ENCODE data around the gene CPNE6.

CPNE6 gene

DNA sequence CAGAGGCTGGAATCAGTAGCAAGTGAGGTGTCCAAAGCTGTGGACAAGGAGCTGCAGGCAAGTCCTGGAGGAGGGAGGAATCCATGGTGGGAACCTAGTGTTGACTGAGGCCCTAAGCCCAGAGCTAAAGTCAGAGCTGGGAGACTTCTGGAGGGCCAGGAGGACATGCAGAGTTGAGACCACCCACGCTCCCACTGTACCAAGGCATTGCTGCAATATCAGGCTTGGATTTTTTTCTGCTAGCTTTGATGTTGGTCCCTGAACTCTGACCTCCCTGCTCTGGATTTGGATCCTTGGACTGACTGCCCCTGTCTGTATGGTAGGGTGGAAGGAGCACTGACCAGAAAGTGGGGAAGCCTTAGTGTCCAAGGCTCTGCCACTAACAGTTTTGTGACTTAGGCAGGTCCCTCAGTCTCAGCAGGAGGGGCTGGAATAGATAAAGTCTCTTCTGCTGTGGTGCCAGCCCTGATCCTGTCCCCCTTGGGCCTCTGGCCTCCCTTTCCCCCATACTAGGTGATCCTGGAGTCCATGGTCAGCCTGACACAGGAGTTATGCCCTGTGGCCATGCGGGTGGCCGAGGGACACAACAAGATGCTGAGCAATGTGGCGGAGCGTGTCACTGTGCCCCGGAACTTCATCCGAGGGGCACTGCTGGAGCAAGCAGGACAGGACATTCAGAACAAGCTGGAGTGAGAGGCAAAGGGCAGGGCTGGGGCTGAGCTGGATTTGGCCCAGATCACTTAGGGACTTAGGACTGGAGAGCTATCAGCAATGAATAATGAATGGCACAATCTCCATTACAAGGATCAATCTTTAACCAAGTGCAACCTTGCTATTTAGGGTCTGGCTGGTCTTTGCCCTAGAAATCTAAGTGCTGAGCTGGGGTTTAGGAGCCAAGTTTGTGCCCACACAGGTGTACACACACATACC, 10.1 kb upstream of the CPNE6 start:
- TF ChIP-seq, protein P1, sequence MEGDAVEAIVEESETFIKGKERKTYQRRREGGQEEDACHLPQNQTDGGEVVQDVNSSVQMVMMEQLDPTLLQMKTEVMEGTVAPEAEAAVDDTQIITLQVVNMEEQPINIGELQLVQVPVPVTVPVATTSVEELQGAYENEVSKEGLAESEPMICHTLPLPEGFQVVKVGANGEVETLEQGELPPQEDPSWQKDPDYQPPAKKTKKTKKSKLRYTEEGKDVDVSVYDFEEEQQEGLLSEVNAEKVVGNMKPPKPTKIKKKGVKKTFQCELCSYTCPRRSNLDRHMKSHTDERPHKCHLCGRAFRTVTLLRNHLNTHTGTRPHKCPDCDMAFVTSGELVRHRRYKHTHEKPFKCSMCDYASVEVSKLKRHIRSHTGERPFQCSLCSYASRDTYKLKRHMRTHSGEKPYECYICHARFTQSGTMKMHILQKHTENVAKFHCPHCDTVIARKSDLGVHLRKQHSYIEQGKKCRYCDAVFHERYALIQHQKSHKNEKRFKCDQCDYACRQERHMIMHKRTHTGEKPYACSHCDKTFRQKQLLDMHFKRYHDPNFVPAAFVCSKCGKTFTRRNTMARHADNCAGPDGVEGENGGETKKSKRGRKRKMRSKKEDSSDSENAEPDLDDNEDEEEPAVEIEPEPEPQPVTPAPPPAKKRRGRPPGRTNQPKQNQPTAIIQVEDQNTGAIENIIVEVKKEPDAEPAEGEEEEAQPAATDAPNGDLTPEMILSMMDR (IDR thresholded peaks at IDR 0.05; ENCODE audit: insufficient read depth, low read depth, low read length, missing control alignments), result no peak
- DNase-seq (ENCODE audit: low read depth), result no peak
- H3K4me3 ChIP-seq (ENCODE audit: low read length), result no peak overlapping the region

DNA sequence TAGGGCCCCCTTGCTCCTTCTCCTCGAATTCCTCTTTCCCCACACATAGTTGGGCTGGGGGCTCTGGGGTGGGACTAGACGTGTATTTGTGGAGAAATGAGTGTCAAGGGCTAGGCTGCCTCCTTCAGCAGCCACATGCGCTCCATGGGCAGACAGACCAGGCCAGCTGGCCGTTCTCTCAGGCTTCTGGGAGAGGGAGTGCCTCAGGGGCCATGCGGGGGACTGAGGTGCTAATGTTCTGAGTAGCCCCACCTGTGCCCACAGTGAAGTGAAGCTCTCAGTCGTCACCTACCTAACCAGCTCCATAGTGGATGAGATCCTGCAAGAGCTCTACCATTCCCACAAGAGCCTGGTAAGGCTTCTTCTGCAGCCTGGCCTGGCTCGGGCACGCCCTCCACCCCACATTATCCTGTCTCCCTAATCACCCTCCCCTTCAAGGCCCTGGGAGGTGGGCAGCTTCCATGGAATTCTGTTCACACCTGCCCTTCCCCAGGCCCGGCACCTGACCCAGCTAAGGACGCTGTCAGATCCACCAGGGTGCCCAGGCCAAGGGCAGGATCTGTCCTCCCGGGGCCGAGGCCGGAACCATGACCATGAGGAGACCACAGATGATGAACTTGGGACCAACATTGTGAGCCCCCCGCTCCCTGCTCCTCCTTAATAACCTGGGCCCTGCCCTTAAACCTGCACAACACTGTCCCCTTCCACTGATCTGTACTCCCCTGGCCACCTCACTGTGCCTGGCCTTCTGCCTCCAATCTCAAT, 9.0 kb upstream of the CPNE6 start:
- no peak overlapping the region for H3K4me3 ChIP-seq (ENCODE audit: low read length)
- DNase-seq (ENCODE audit: low read depth), result no peak
- TF ChIP-seq, protein P1 (IDR thresholded peaks at IDR 0.05; ENCODE audit: insufficient read depth, low read depth, low read length, missing control alignments), result no peak

DNA sequence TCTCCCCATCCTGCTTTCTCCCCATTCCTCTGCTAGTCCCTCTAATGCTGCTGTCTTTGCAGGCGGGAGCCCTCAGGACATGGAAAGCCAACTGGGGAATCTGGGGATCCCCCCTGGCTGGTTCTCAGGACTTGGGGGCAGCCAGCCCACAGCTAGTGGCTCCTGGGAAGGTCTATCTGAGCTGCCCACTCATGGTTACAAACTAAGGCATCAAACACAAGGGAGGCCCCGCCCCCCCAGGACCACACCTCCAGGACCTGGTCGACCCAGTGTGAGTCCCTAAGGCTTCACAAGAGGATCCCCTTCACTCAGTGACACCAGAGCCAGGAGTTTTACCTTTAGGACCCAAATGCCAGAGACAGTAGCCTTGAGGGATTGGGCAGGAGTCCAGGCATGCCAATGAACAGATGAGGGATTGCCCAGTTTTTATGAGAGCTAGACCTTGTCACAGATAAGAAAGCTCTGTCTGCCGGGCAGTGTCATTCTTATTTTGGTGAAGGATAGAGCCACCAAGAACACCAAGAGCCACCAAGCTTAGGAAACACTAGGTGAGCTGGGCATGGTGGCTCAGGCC, 8.0 kb upstream of the CPNE6 start:
- TF ChIP-seq, protein P1 (IDR thresholded peaks at IDR 0.05; ENCODE audit: insufficient read depth, low read depth, low read length, missing control alignments), result no peak
- no peak overlapping the region for H3K4me3 ChIP-seq (ENCODE audit: low read length)
- no peak for DNase-seq (ENCODE audit: low read depth)

DNA sequence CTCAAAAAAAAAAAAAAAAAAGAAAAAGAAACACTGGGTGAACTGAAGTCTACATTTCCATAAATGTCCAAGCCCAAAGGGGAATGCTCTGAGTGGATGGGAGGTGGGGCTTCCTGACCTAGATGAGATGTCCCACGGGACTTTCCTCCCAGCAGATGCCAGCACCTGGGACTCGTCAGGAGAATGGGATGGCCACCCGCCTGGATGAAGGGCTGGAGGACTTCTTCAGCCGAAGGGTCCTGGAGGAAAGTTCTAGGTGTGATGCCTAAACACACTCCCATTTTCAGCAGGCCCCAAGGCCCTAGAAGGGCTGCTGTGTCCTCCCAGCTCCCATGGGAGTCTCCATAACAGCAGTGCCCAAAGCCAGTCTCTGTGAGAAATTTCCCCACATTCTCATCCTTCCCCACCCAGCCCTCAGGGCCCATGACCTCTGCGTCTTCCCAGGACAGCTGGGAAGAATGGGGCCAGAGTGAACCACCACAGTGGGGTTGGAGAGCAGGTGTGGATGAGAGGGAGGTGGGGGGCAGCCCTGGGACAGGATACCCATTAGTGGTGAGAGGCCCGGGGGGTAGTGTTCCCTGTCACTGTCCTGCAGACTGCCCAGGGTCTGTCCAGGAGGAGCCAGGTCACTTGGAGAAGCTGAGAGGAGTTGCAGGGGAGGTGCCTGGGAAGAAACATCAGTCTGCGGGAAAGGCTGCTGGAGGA, 7.1 kb upstream of the CPNE6 start:
- TF ChIP-seq, protein P1 (IDR thresholded peaks at IDR 0.05; ENCODE audit: insufficient read depth, low read depth, low read length, missing control alignments), result no peak
- H3K4me3 ChIP-seq (ENCODE audit: low read length), result no peak overlapping the region
- DNase-seq (ENCODE audit: low read depth), result no peak

DNA sequence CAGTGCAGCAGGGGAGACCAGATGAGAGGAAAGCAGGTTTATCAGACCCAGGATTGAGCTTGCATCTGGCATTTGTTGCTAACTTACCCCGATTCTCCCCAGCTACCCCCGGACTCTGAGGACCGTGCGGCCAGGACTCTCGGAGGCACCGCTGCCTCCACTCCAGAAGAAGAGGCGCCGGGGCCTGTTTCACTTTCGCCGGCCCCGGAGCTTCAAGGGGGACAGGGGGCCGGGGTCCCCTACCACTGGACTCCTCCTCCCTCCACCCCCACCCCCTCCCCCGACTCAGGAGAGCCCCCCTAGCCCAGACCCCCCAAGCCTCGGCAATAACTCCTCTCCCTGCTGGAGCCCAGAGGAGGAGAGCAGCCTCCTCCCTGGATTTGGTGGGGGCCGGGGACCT, 6.5 kb upstream of the CPNE6 start:
- no peak overlapping the region for H3K4me3 ChIP-seq (ENCODE audit: low read length)
- no peak for DNase-seq (ENCODE audit: low read depth)
- TF ChIP-seq, protein P1 (IDR thresholded peaks at IDR 0.05; ENCODE audit: insufficient read depth, low read depth, low read length, missing control alignments), result no peak

DNA sequence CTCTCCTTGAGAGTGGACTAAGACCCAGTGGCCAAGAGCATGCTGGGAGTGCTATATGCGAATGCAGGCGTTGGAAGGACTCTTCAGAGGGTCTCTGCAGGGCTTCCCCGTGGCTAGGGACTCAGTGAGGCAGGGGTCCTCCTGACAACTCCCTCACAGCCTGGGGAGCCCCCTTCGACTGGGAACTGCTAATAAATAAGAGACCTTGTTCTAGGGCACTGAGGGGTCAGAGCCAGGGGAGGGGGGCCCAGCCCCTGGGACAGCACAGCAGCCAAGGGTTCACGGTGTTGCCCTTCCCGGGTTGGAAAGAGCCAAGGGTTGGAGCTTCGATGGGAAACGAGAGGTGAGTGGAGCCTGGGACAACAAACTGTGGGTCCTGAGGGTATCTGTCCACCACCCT, 6.0 kb upstream of the CPNE6 start:
- TF ChIP-seq, protein P1 (IDR thresholded peaks at IDR 0.05; ENCODE audit: insufficient read depth, low read depth, low read length, missing control alignments), result no peak
- no peak for DNase-seq (ENCODE audit: low read depth)
- no peak overlapping the region for H3K4me3 ChIP-seq (ENCODE audit: low read length)
